Liver (tissue), 9 donors: ENCODE measurements around the gene CDC42BPA. TPM values are rescaled to one million over a fixed set of nuclear protein-coding genes. Genes with fewer than 3 reads are reported as not detected.

ENCODE experiments used
- DNase-seq: peaks from one replicate; pipeline ENCODE4 v3.0.0-alpha.2; 2017; ENCODE audit warnings: low spot score
- H3K27ac ChIP-seq, 2 donors: one replicate each; pipeline ENCODE4 v1.7.0; 2013; ENCODE audit warnings: inconsistent platforms in 2 of 2, low read length in 2 of 2, control low read depth in 1 of 2, low read depth in 1 of 2, mild to moderate bottlenecking in 1 of 2
- H3K27me3 ChIP-seq, 4 donors: one replicate each; pipeline versions ENCODE4 v1.6.1 to v1.7.0; 2013; ENCODE audit warnings: low read length in 3 of 4, inconsistent platforms in 1 of 4, mild to moderate bottlenecking in 1 of 4, moderate library complexity in 1 of 4; ENCODE audit not compliant: control insufficient read depth in 4 of 4, insufficient read depth in 4 of 4
- H3K36me3 ChIP-seq, 4 donors: one replicate each; pipeline versions ENCODE4 v1.6.1 to v1.7.0; 2013; ENCODE audit warnings: low read length in 3 of 4, mild to moderate bottlenecking in 3 of 4, low read depth in 1 of 4, moderate library complexity in 1 of 4; ENCODE audit not compliant: control insufficient read depth in 4 of 4, insufficient read depth in 3 of 4
- H3K4me1 ChIP-seq, 4 donors: one replicate each; pipeline versions ENCODE4 v1.6.1 to v1.7.0; 2013; ENCODE audit warnings: low read length in 3 of 4, mild to moderate bottlenecking in 3 of 4, moderate library complexity in 1 of 4; ENCODE audit not compliant: control insufficient read depth in 4 of 4, insufficient read depth in 4 of 4
- H3K4me3 ChIP-seq, 3 donors: one replicate each; pipeline versions ENCODE4 v1.6.1 to v1.7.0; 2013; ENCODE audit warnings: low read length in 3 of 3, control low read depth in 1 of 3, low read depth in 1 of 3, mild to moderate bottlenecking in 1 of 3
- H3K9ac ChIP-seq, 2 donors: one replicate each; pipeline ENCODE4 v1.7.0; 2013; ENCODE audit warnings: low read length in 2 of 2, mild to moderate bottlenecking in 2 of 2, moderate library complexity in 2 of 2, control low read depth in 1 of 2, low read depth in 1 of 2
- H3K9me3 ChIP-seq, 4 donors: one replicate each; pipeline versions ENCODE4 v1.6.1 to v1.7.0; 2013; ENCODE audit warnings: low read length in 3 of 4; ENCODE audit not compliant: control insufficient read depth in 4 of 4
- ATF3 ChIP-seq: IDR thresholded peaks from 2 replicates; pipeline ENCODE4 v1.6.1; 2016; ENCODE audit warnings: antibody characterized with exemption
- CTCF ChIP-seq: fragments of 150-350 bp; IDR thresholded peaks from 2 replicates; pipeline ENCODE4 v1.5.1; 2017; ENCODE audit warnings: improper control_type of control experiment, low read depth, low read length; ENCODE audit not compliant: missing input control
- EGR1 ChIP-seq, 2 donors: IDR thresholded peaks; 2 replicates each; pipeline ENCODE4 v1.6.1; 2016 to 2018; ENCODE audit warnings: antibody characterized with exemption in 2 of 2, low read depth in 2 of 2
- FOXA1 ChIP-seq: IDR thresholded peaks from 2 replicates; pipeline ENCODE4 v1.6.1; 2016; ENCODE audit warnings: antibody characterized with exemption
- FOXA2 ChIP-seq: IDR thresholded peaks from 2 replicates; pipeline ENCODE4 v1.6.1; 2016; ENCODE audit warnings: antibody characterized with exemption
- GABPA ChIP-seq, 2 donors: IDR thresholded peaks in 1 of 2; conservative IDR thresholded peaks in 1 of 2; 2 replicates each; pipeline ENCODE4 v1.6.1; 2016; ENCODE audit warnings: antibody characterized with exemption in 2 of 2, mild to moderate bottlenecking in 1 of 2, moderate library complexity in 1 of 2
- HNF4G ChIP-seq: IDR thresholded peaks from 2 replicates; pipeline ENCODE4 v1.6.1; 2016; ENCODE audit warnings: antibody characterized with exemption
- JUND ChIP-seq, 2 donors: IDR thresholded peaks; 2 replicates each; pipeline ENCODE4 v1.6.1; 2016; ENCODE audit warnings: antibody characterized with exemption in 2 of 2
- MAX ChIP-seq: IDR thresholded peaks from 2 replicates; pipeline ENCODE4 v1.6.1; 2016; ENCODE audit warnings: antibody characterized with exemption
- NR2F2 ChIP-seq: IDR thresholded peaks from 2 replicates; pipeline ENCODE4 v1.6.1; 2016; ENCODE audit warnings: antibody characterized with exemption
- REST ChIP-seq: IDR thresholded peaks from 2 replicates; pipeline ENCODE4 v1.6.1; 2016; ENCODE audit warnings: antibody characterized with exemption, mild to moderate bottlenecking
- RXRA ChIP-seq, 2 donors: IDR thresholded peaks; 2 replicates each; pipeline ENCODE4 v1.6.1; 2017 to 2018; ENCODE audit warnings: antibody characterized with exemption in 2 of 2, mild to moderate bottlenecking in 1 of 2
- TAF1 ChIP-seq: conservative IDR thresholded peaks from 2 replicates; pipeline ENCODE4 v1.6.1; 2016; ENCODE audit warnings: antibody characterized with exemption, mild to moderate bottlenecking
- YY1 ChIP-seq: IDR thresholded peaks from 2 replicates; pipeline ENCODE4 v1.6.1; 2016; ENCODE audit warnings: antibody characterized with exemption, mild to moderate bottlenecking
- WGBS: extraction: QIAGEN DNeasy Blood & Tissue Kit; methylation state at CpG from one replicate; pipeline ENCODE4 v1.1.7; 2013; 5-methylcytosine and 5-hydroxymethylcytosine counted together
- polyA plus RNA-seq, 2 donors: library from polyadenylated mRNA; stranded (reverse) in 1 of 2; unstranded in 1 of 2; fragments of 200-250 nt in 1 of 2; fragments of >200 nt in 1 of 2; fragmentation: Nextera tagmentation in 1 of 2; extraction: Ambion mirVana in 1 of 2; gene quantifications; one replicate each; pipeline versions ENCODE4 v1.2.1 to v1.2.3, GENCODE V29; 2013 to 2015
- total RNA-seq, 2 donors: library from RNA; depleted of rRNA; stranded (reverse); fragments of >200 nt; gene quantifications; one replicate each; pipeline ENCODE4 v1.2.3, GENCODE V29; 2014
- donor health status: healthy.
- donor health status: healthy.
- donor health status: healthy.
- donor health status: healthy.
- donor health status: healthy.

Gene CDC42BPA
- total and polyA plus RNA-seq, 4 donors = 5.8 to 39.9 (median 24.3) TPM

GRCh38 chr1:226995365-226996332, 322.6 kb downstream of the CDC42BPA start:
- no peak overlapping the region for H3K27ac ChIP-seq
- H3K27me3 ChIP-seq = no peaks in the 10 kb centered on the region
- no peak for TF ChIP-seq ATF3
- TF ChIP-seq YY1 = no peak
- TF ChIP-seq HNF4G = no peak
- TF ChIP-seq TAF1 = no peak
- no peak for TF ChIP-seq FOXA2
- no peak for TF ChIP-seq GABPA (IDR thresholded peaks at IDR 0.05 in 1 of 2, conservative IDR thresholded peaks at IDR 0.05 in 1 of 2)
- no peaks in the 10 kb centered on the region for H3K9me3 ChIP-seq
- H3K9ac ChIP-seq = no peak overlapping the region
- 91% methylated on average over 13 of the region's 13 CpGs for WGBS
- peaks cover 0 to 10% (median 4%) of the 10 kb centered on the region in 4 donors for H3K36me3 ChIP-seq
- no peak overlapping the region for H3K4me3 ChIP-seq
- H3K4me1 ChIP-seq = peaks cover 0 to 2% (median under 1%) of the 10 kb centered on the region in 4 donors
- no peak for DNase-seq

- no peak for DNase-seq
- H3K9ac ChIP-seq = no peak overlapping the region
These were observed 323.5 kb downstream of the CDC42BPA start for GRCh38 chr1:226994586-226995364.

More at GRCh38 chr1:226994586-226995364, 323.5 kb downstream of the CDC42BPA start:
- Histone ChIP-seq H3K36me3 (peaks cover 0 to 10% (median 4%) of the 10 kb centered on the region in 4 donors), H3K27ac (no peak overlapping the region), H3K27me3 (no peaks in the 10 kb centered on the region), H3K9me3 (no peaks in the 10 kb centered on the region), H3K4me1 (peaks cover 4 to 7% (median 7%) of the 10 kb centered on the region in 4 donors), H3K4me3 (no peak overlapping the region)
- 94% methylated on average over 18 of the region's 18 CpGs for WGBS
- TF ChIP-seq ATF3 (no peak), CTCF (no peak), GABPA (IDR thresholded peaks at IDR 0.05 in 1 of 2, conservative IDR thresholded peaks at IDR 0.05 in 1 of 2) (no peak), MAX (no peak), EGR1 (IDR thresholded peaks at IDR 0.05; ENCODE audit: low read depth in 2 of 2) (no peak), NR2F2 (no peak), HNF4G (no peak), FOXA1 (no peak), REST (no peak), JUND (IDR thresholded peaks at IDR 0.05) (no peak), RXRA (IDR thresholded peaks at IDR 0.05) (no peak), YY1 (no peak)
